Activated naive CD4-positive, alpha-beta T cell treated with anti-CD3 and anti-CD28 coated beads, Interleukin-2, amount 50 U/mL, for 24 hours (primary cell): ENCODE results near the gene PRKCZ.
"Not testable (repeated sequence)": the region's sequence is repeated elsewhere in the genome, so short reads cannot be mapped to it uniquely, and the experiment has no call there.

Experiments
- H3K27ac Mint-ChIP-seq: one replicate; pipeline ENCODE4 v1.8.0; 2021; ENCODE audit warnings: mild to moderate bottlenecking, mixed read lengths
- H3K27me3 Mint-ChIP-seq: one replicate; pipeline ENCODE4 v1.8.0; 2021; ENCODE audit warnings: mixed read lengths
- H3K36me3 Mint-ChIP-seq: one replicate; pipeline ENCODE4 v1.8.0; 2021; ENCODE audit warnings: mixed read lengths
- H3K4me1 Mint-ChIP-seq: one replicate; pipeline ENCODE4 v1.8.0; 2021; ENCODE audit warnings: mixed read lengths
- H3K4me3 Mint-ChIP-seq: one replicate; pipeline ENCODE4 v1.8.0; 2021; ENCODE audit warnings: mild to moderate bottlenecking, mixed read lengths
- H3K9me3 Mint-ChIP-seq: one replicate; pipeline ENCODE4 v1.8.0; 2021; ENCODE audit warnings: mixed read lengths

Gene PRKCZ

GRCh38 chr1:2133879-2134215 lies 83.6 kb downstream of the PRKCZ start:
- peaks cover 26% of the 10 kb centered on the region for H3K4me1 Mint-ChIP-seq
- no peaks in the 10 kb centered on the region for H3K9me3 Mint-ChIP-seq
- peak overlapping the region; percentile 19 for H3K4me3 Mint-ChIP-seq
- no peaks in the 10 kb centered on the region for H3K27me3 Mint-ChIP-seq
- H3K27ac Mint-ChIP-seq = no peak overlapping the region
- H3K36me3 Mint-ChIP-seq = no peaks in the 10 kb centered on the region

GRCh38 chr1:2134266-2134620 lies 84.0 kb downstream of the PRKCZ start:
- H3K4me3 Mint-ChIP-seq = peak overlapping the region; percentile 19
- no peaks in the 10 kb centered on the region for H3K27me3 Mint-ChIP-seq
- no peaks in the 10 kb centered on the region for H3K9me3 Mint-ChIP-seq
- peaks cover 29% of the 10 kb centered on the region for H3K4me1 Mint-ChIP-seq
- H3K36me3 Mint-ChIP-seq = no peaks in the 10 kb centered on the region
- no peak overlapping the region for H3K27ac Mint-ChIP-seq

GRCh38 chr1:2134621-2135307 lies 84.6 kb downstream of the PRKCZ start:
- no peaks in the 10 kb centered on the region for H3K36me3 Mint-ChIP-seq
- no peak overlapping the region for H3K27ac Mint-ChIP-seq
- no peaks in the 10 kb centered on the region for H3K27me3 Mint-ChIP-seq
- H3K9me3 Mint-ChIP-seq = no peaks in the 10 kb centered on the region
- H3K4me3 Mint-ChIP-seq = no peak overlapping the region
- H3K4me1 Mint-ChIP-seq = peaks cover 32% of the 10 kb centered on the region

- H3K36me3 Mint-ChIP-seq = no peaks in the 10 kb centered on the region
- peaks cover 36% of the 10 kb centered on the region for H3K4me1 Mint-ChIP-seq
- H3K27ac Mint-ChIP-seq = no peak overlapping the region
- H3K4me3 Mint-ChIP-seq = no peak overlapping the region
- no peaks in the 10 kb centered on the region for H3K27me3 Mint-ChIP-seq
- H3K9me3 Mint-ChIP-seq = no peaks in the 10 kb centered on the region
These were observed 85.2 kb downstream of the PRKCZ start for GRCh38 chr1:2135441-2135841.

GRCh38 chr1:2135941-2136340 lies 85.7 kb downstream of the PRKCZ start:
- Mint-ChIP-seq H3K27me3 (no peaks in the 10 kb centered on the region), H3K27ac (peak overlapping the region; percentile 56), H3K4me1 (peaks cover 36% of the 10 kb centered on the region), H3K36me3 (no peaks in the 10 kb centered on the region), H3K4me3 (no peak overlapping the region), H3K9me3 (no peaks in the 10 kb centered on the region)

- Mint-ChIP-seq H3K4me3 (no peak overlapping the region), H3K36me3 (no peaks in the 10 kb centered on the region), H3K4me1 (peaks cover 36% of the 10 kb centered on the region), H3K9me3 (no peaks in the 10 kb centered on the region), H3K27ac (no peak overlapping the region), H3K27me3 (no peaks in the 10 kb centered on the region)
These were observed 86.4 kb downstream of the PRKCZ start for GRCh38 chr1:2136386-2137235.

GRCh38 chr1:2137257-2138121 lies 87.3 kb downstream of the PRKCZ start:
- Mint-ChIP-seq H3K4me3 (no peak overlapping the region), H3K9me3 (no peaks in the 10 kb centered on the region), H3K27ac (no peak overlapping the region), H3K27me3 (no peaks in the 10 kb centered on the region), H3K36me3 (no peaks in the 10 kb centered on the region), H3K4me1 (peaks cover 30% of the 10 kb centered on the region)

- not testable (repeated sequence) for H3K36me3 Mint-ChIP-seq, H3K4me3 Mint-ChIP-seq, H3K9me3 Mint-ChIP-seq, H3K27me3 Mint-ChIP-seq, H3K27ac Mint-ChIP-seq
- peaks cover 23% of the 10 kb centered on the region for H3K4me1 Mint-ChIP-seq
These were observed 88.9 kb downstream of the PRKCZ start for GRCh38 chr1:2139156-2139555.

GRCh38 chr1:2141025-2141424 lies 90.8 kb downstream of the PRKCZ start:
- Mint-ChIP-seq H3K4me1 (peaks cover 21% of the 10 kb centered on the region), H3K4me3 (no peak overlapping the region), H3K27ac (no peak overlapping the region), H3K9me3 (no peaks in the 10 kb centered on the region), H3K36me3 (no peaks in the 10 kb centered on the region), H3K27me3 (no peaks in the 10 kb centered on the region)

GRCh38 chr1:2143814-2144500 lies 93.7 kb downstream of the PRKCZ start:
- no peaks in the 10 kb centered on the region for H3K36me3 Mint-ChIP-seq
- no peak overlapping the region for H3K27ac Mint-ChIP-seq
- H3K9me3 Mint-ChIP-seq = no peaks in the 10 kb centered on the region
- no peak overlapping the region for H3K4me3 Mint-ChIP-seq
- H3K27me3 Mint-ChIP-seq = no peaks in the 10 kb centered on the region
- H3K4me1 Mint-ChIP-seq = peaks cover 8% of the 10 kb centered on the region

GRCh38 chr1:2144501-2145090 lies 94.4 kb downstream of the PRKCZ start:
- no peaks in the 10 kb centered on the region for H3K9me3 Mint-ChIP-seq
- no peaks in the 10 kb centered on the region for H3K36me3 Mint-ChIP-seq
- H3K27ac Mint-ChIP-seq = no peak overlapping the region
- H3K4me3 Mint-ChIP-seq = no peak overlapping the region
- peaks cover 6% of the 10 kb centered on the region for H3K4me1 Mint-ChIP-seq
- no peaks in the 10 kb centered on the region for H3K27me3 Mint-ChIP-seq

GRCh38 chr1:2145946-2146835 lies 96.0 kb downstream of the PRKCZ start:
- peaks cover 2% of the 10 kb centered on the region for H3K4me1 Mint-ChIP-seq
- H3K36me3 Mint-ChIP-seq = peaks cover 2% of the 10 kb centered on the region
- H3K4me3 Mint-ChIP-seq = no peak overlapping the region
- no peaks in the 10 kb centered on the region for H3K27me3 Mint-ChIP-seq
- no peaks in the 10 kb centered on the region for H3K9me3 Mint-ChIP-seq
- no peak overlapping the region for H3K27ac Mint-ChIP-seq

GRCh38 chr1:2146836-2147517 lies 96.8 kb downstream of the PRKCZ start:
- Mint-ChIP-seq H3K27ac (no peak overlapping the region), H3K36me3 (peaks cover 2% of the 10 kb centered on the region), H3K4me1 (peaks cover 4% of the 10 kb centered on the region), H3K27me3 (no peaks in the 10 kb centered on the region), H3K9me3 (no peaks in the 10 kb centered on the region), H3K4me3 (no peak overlapping the region)

- H3K27ac Mint-ChIP-seq, H3K4me3 Mint-ChIP-seq, H3K36me3 Mint-ChIP-seq, H3K27me3 Mint-ChIP-seq, H3K9me3 Mint-ChIP-seq, H3K4me1 Mint-ChIP-seq: not testable (repeated sequence)
These were observed 97.7 kb downstream of the PRKCZ start for GRCh38 chr1:2147869-2148268.
